Astrocyte of the hippocampus (primary cell): ENCODE measurements around the gene STARD3NL.
"Not testable (repeated sequence)": the region's sequence is repeated elsewhere in the genome, so short reads cannot be mapped to it uniquely, and the experiment has no call there.

Source experiments
- DNase-seq: peaks from one replicate; pipeline ENCODE4 v3.0.0; 2011; ENCODE audit warnings: low read depth, low spot score

The STARD3NL gene

DNA sequence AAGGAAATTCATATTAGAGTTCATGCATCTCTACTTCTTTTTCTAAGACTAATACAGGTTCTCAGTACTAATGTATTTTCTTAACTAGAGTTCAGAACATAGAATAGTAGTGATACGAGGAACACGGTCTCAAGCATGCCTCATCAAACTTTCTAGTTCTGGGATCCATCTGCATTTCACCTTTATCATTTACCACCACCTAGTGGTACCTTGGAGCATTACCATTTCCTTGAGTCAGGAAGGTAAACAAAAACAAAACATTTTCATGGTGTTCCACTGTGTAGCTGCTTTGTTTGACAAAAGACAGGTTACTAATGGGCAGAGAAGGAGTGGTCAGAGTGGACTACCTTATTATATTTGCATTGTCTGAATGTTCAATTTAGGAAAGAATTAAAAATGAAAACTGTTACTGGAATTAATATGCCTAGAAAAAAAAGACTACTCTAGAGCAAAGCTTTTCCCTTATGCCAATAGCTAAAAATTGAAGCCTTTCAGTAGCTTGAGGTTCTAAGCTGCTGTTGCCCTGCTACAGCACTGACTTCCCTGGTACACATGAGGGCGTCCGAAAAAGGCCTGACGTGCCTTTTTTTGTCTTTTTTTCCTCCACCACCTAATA is 44.5 kb downstream of the STARD3NL start:
- peak; percentile 77 for DNase-seq

DNA sequence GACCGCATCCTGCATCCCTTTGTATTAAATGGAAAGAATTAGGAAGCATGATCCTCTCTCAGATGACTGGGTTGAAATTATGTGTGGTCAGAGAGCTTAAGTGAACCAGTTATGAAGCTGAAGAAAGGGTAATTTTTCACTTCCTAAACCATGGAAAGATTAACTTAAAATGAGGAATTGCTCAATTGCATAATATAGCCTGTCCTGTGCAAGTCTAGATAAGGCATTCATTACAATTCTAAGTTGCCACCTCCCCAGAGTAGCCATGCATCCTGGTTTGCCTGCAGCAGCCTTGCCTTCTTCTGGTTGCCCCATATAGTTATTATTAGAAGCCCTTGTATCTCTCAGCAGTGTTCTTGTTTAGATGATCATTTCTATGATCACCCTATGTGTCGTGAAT is 45.3 kb downstream of the STARD3NL start:
- DNase-seq, result no peak

DNA sequence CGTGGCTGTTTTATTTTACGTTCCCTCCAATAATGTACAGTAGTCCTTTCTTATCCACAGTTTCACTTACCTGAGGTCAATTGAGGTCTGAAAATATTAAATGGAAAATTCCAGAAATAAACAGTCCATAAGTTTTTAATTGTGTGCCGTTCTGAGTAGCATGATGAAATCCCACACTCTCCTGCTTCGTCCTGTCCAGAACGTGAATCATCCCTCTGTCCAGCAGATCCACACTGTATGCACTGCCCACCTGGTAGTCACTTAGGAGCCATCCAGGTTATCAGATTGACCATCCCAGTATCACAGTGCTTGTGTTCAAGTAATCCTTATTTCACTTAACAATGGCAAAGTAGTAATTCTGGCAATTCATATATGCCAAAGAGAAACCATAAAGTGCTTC is 46.3 kb downstream of the STARD3NL start:
- no peak for DNase-seq

DNA sequence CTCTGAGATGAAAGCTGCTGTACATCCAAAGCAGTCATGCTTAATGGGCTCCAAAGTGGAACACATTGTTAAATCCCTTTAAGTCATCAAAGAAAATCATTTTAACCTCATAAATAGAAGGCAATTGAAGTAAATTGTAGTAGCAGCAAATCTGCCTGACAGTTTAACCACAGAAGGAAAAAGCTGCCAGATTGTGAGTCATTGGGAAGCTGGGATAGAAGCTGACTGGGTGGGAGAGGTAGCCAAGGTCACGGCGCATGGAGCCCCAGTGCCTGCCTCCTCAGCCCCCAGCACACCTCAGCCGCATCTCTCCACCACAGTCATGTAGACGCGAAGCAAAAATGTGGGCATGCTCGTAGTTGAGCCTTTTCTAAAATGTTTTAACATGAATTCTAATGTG is 51.3 kb downstream of the STARD3NL start:
- peak; percentile 89 for DNase-seq

DNA sequence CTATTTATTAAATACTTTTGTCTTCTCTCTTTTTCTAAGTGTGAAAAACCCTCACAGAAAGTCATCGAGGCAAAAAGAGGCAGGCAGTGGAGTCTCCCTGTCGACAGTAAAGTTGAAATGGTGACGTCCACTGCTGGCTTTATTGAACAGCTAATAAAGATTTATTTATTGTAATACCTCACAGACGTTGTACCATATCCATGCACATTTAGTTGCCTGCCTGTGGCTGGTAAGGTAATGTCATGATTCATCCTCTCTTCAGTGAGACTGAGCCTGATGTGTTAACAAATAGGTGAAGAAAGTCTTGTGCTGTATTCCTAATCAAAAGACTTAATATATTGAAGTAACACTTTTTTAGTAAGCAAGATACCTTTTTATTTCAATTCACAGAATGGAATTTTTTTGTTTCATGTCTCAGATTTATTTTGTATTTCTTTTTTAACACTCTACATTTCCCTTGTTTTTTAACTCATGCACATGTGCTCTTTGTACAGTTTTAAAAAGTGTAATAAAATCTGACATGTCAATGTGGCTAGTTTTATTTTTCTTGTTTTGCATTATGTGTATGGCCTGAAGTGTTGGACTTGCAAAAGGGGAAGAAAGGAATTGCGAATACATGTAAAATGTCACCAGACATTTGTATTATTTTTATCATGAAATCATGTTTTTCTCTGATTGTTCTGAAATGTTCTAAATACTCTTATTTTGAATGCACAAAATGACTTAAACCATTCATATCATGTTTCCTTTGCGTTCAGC is 52.0 kb downstream of the STARD3NL start:
- DNase-seq, result no peak

DNA sequence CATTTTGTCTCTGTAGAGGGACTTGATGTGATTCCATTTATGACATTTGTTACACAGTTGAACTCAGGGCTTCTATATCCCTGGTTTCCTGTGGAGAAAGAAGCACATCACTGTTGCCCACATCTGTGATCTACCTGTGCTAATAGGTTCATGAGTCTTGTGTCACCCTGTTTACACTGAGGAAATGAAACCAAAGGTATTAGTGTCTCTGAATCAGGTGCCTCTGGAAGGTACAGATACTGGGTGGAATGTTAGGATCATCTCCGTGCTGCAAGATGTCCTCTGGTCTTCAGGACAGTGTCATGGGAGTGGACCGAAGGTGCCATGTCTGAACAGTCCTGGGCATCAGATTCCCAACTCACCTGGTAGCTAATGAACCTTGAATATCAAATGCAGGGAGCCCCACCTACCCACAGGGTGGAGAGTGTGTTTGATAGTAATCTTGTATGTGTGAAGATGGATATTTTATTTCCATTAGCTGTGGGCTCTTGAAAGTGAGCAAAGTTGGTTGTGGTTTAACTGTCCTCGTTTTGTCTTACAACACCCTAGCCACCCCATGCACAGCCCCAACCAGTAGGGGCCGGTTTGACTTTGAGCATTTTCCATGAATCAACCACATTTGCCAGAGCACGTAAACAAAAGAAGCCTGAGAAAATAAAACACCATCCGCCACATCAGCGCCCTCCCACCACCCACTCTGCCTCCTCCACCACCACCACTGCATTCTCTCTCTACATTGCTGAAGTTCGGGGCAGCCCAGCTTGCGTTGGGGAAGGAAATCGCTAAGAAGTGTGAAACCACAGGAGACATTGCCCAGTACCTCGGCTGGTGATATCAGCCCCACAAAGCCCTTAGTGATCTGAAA is 54.7 kb downstream of the STARD3NL start:
- DNase-seq, result peak; percentile 75

DNA sequence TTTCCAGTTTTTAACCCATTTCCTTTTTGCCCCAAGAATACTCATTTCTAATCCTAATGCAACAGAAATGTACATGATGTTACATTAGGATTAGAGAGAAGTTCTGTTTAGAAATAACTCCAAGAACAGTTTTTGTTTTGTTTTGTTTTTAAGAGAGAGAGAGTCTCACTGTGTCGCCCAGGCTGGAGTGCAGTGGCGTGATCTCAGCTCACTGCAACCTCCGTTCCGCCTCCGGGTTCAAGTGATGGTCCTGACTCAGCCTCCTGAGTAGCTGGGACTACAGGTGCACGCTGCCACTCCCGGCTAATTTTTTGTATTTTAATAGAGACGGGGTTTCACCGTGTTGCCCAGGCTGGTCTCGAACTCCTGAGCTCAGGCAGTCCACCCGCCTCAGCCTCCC is 56.7 kb downstream of the STARD3NL start:
- not testable (repeated sequence) for DNase-seq

DNA sequence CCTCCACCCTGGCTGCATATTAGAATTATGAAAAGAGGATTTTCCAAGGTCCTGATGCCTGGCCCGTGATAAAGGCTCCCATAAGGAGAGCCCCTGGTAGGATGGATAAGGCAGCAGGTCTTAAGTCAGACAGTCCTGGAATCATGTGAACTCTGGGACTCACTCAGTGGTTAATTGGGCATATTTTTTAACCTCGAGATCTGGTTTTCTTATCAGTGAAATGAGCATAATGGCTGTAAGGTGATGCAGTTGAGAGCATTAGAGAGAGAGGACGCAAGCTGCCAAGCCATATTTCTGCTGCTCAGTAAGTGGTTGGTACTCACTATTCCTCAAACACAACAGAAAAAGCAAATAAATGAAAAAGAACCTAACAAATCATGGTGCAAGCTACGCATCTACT is 57.6 kb downstream of the STARD3NL start:
- DNase-seq, result no peak

DNA sequence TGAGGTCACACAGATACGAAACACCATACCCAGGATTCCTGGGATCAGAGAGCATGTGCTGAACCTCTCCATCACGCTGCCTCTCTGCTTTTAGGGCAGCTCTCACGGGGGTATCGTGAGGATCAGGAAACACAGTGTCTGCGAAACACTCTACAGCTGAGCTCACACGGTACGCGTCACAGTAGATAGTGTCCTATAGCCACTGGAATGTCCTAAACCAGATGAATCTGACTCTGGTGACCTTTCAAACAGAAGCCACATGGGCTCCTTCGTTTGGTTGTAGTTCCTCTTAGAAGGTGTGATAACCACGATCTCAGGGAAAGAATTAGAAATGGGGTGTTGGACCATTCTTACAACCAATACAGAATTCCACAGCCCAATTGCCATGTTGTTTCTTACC is 61.1 kb downstream of the STARD3NL start:
- DNase-seq, result not testable (repeated sequence)

DNA sequence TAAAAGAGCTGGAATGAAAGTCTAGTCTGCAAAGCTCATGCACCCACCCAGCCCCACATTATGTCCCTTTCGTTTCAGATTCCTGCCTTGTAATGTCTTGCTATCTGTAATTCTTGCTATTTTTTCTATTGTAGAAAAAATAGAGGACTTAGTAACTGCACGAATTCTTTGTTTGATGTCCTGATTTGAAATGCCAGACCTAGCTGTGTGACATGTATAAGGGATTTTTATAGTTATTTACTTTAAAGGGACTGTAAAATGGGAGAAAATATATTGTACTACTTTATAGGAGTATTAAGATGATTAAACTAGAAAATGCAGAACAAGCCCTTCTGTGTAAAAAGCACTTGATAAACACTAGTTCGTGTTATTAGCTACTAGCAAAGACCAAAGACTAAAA is 63.0 kb downstream of the STARD3NL start:
- DNase-seq, result no peak

DNA sequence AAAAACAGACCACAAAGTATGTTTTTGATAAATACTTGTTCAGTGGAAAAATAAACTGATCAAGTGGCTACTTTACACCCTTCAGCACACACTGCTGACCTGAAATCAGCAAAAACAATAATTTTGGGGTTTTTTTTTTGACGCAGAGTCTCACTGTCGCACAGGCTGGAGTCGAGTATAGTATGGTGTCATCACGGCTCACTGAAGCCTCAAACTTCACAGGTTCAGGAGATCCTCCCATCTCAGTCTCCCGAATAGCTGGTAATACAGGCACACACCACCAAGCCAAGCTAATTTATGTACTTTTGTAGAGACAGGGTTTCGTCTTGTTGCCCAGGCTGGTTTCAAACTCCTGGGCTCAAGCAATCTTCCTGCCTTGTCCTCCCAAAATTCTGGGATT is 64.8 kb downstream of the STARD3NL start:
- DNase-seq, result no peak

DNA sequence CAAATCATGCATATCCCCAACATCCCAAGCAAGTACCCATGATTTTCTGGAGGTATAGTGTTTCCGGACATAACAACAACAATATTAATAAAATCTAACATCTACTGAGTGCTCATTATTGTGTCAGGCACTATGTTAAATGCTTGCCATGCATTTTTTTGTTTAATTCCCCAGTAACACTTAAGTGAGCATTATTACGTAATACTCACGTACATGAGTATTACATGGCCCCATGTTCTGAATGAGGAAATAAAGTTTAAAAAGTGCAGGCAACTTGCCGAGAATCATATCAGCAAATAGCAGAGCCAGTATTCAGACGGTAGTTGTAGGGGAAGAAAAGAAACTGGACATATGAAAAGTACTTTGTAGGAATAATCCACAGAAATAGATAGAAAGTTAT is 65.3 kb downstream of the STARD3NL start:
- not testable (repeated sequence) for DNase-seq

DNA sequence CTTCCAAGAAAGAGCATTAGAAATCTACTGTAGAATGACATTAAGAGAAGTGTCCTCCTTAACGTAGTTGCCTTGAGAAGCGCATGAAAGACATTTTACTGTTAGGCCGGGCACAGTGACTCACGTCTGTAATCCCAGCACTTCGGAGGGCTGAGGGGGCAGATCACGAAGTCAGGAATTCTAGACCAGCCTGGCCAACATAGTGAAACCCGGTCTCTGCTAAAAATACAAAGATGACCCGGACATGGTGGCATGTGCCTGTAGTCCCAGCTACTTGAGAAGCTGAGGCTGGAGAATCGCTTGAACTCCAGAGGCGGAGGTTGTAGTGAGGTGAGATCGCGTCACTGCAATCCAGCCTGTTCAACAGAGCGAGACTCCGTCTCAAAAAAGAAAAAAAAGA is 66.5 kb downstream of the STARD3NL start:
- DNase-seq, result no peak

DNA sequence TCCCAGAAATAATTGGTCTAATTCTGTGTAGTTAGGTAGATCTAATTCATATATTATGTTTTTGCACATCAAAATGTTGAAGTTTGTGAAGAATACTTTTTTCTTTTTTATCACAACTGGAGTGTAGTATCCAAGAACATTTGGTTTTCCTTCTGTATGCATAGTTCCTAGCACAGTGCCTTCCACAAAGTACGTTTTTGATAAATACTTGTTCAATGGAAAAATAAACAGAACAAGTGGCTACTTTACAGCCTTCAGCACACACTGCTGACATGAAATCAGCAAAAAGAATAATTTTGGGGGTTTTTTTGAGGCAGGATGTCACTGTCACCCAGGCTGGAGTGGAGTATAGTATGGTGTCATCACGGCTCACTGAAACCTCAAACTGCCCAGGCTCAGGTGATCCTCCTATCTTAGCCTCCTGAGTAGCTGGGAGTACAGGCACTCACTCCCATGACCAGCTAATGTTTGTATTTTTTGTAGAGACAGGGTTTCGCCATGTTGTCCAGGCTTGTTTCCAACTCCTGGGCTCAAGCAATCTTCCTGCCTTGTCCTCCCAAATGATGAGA is 67.4 kb downstream of the STARD3NL start:
- DNase-seq, result no peak

DNA sequence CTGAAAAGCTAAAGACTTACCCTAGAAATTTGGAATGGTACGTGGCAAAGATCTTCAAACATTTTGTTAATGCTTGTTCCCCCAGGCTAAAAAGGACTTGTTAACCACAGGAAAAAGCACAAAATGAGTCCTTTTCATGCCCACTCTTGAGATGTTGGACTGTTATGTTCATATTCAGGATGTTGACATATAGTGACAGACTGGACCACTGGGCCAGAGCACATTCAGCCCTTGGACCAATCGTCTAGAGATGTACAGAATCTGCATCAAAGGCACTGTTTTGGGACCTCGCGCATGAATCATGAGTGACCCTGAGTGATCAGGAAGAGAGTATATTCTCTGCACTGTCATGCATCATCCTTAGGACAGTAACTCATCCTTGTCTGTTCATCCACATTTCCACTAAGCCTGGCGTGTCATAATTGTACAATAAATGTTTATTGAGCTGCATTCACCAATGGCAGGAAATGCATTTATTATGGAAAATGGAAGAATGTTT is 70.1 kb downstream of the STARD3NL start:
- DNase-seq, result no peak

DNA sequence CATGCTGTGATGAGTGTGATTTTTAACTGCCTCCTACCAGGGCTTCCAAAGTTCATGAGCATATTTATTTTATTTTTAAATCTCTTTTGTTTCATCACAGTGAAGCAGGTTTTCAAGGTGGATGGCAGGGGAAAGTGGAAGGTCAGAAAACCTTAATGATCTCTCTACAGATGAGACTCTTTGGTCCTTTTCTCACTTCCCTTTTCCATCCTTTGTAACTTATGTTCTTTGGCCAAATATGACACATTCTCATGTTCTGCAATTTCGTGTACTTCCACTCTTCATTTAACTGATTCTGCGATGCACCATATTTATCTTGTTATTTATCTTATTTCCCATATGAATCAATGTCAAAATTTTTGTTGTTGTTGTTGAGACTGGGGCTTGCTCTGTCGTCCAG is 71.8 kb downstream of the STARD3NL start:
- not testable (repeated sequence) for DNase-seq

DNA sequence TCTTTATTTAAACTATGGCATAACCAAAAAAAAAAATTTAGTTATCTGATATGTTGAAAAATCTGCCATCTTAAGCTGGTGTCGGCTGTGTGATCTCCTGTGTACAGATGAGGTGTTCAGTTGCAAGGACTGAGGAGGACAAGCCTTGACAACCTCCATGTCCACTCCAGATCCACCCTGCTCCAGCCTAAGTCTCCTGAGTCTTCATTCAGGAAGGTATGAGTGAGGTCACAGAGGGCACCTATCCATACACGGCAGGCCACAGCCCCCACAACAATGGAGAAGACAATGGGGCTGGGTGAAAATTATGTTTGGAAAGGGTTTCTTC is 79.3 kb downstream of the STARD3NL start:
- no peak for DNase-seq

DNA sequence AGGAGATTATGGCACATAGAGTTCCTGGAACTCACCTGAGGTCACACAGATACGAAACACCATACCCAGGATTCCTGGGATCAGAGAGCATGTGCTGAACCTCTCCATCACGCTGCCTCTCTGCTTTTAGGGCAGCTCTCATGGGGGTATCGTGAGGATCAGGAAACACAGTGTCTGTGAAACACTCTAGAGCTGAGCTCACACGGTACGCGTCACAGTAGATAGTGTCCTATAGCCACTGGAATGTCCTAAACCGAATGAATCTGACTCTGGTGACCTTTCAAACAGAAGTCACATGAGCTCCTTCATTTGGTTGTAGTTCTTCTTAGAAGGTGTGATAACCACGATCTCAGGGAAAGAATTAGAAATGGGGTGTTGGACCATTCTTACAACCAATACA is 81.1 kb downstream of the STARD3NL start:
- DNase-seq, result not testable (repeated sequence)

DNA sequence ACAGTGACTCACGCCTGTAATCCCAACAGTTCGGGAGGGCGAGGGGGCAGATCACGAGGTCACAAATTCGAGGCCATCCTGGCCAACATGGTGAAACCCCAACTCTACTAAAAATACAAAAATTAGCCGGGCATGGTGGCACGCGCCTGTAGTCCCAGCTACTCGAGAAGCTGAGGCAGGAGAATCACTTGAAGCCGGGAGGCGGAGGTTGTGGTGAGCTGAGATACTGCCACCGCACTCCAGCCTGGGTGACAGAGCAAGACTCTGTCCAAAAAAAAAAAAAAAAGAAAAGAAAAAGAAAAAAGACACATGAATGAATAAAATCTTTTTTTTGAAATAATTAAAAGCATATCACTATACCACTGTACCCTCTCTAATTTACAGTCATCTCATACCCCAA is 83.6 kb downstream of the STARD3NL start:
- DNase-seq, result not testable (repeated sequence)

DNA sequence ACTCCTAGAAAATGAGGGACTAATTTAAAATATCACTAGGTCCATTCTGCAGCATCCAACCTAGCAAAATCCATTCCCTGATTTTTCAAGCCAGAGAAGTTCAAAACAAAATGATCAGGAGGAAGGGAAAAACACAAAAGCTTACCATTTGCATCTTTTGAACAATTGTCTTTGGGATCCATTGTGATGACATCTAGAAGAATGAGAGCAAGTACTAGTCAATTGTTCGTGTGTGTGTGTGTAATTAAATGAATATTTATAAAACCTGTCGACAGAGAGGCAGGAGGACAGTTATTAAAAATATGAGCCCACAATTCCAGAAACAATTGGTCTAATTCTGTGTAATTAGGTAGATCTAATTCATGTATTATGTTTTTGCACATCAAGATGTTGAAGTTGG is 84.0 kb downstream of the STARD3NL start:
- DNase-seq, result not testable (repeated sequence)

DNA sequence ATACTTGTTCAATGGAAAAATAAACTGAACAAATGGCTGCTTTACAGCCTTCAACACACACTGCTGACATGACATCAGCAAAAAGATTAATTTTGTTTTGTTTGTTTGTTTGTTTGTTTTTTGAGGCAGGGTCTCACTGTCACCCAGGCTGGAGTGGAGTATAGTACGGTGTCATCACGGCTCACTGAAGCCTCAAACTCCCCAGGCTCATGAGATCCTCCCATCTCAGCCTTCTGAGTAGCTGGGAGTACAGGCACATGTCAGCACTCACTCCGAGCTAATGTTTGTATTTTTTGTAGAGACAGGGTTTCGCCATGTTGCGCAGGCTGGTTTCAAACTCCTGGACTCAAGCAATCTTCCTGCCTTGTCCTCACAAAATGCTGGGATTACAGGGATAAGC is 84.5 kb downstream of the STARD3NL start:
- no peak for DNase-seq

DNA sequence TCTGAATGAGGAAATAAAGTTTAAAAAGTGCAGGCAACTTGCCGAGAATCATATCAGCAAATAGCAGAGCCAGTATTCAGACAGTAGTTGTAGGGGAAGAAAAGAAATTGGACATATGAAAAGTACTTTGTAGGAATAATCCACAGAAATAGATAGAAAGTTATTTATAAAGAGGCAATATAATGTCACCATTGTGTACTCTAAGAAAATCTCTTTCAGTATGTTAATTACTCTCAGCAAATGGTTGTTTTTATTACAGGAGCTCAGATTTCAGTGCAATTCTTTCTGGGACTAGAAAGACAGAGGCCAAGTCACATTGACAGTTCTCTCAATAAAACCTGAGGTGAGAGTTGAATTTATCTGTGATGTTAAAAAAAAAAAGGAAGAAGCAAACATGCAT is 85.2 kb downstream of the STARD3NL start:
- not testable (repeated sequence) for DNase-seq
